Measurements from ENCODE around the gene POLR2J.
"Not testable (repeated sequence)": the region's sequence is repeated elsewhere in the genome, so short reads cannot be mapped to it uniquely, and the experiment has no call there.

The POLR2J gene

DNA sequence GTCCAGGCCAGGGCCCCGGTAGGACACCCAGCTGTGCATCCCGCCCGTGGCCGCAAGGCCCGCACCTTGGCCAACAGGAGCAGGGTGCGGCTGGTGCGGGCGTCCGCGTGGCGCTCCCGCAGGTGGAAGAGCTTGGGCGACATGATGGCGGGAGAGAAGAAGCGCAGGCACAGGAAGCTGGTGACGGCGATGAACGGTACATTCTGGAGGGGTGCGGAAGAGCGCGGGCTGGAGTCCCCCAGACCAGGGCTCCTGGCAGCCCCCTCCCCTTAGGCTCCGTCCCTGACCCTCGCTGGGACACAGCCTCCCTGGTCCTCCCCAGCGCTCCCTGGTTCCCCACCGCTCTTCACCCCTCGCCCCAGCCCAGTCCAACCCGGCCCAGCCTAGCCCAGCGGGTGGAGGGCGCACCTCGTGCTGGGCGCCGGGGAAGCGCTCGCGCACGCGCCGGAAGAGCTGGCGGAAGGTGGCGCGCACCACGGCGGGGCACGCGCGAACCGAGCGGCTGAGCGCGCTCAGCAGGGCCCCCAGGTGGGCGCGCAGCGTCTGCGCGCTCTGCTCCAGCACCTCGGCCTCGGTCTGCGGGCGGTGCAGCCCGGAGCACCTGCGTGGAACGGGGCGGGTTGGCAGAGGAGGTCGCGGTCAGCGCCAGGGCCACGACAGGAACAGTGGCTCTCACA is 15.9 kb upstream of the POLR2J start:
- DNase-seq: not testable (repeated sequence)

DNA sequence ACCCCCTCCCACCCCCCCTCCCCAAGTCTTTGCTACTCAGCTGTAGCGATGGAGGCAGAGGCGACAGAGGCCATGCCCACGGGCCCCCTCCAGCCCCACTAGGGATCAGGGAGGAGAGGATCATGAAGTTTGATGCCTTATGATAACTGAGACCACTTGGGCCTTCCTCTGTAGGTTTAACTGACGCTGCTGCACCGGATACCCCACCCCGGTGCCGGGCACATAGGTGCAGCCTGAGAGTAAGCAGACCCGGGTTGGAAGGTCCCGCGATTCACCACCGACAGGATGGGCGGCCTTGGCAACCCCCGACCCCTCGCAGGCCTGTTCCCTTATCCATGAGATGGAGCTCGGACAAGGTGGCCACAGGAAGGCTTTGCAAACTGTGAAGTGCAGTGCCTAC is 15.3 kb upstream of the POLR2J start:
- DNase-seq: not testable (repeated sequence)

DNA sequence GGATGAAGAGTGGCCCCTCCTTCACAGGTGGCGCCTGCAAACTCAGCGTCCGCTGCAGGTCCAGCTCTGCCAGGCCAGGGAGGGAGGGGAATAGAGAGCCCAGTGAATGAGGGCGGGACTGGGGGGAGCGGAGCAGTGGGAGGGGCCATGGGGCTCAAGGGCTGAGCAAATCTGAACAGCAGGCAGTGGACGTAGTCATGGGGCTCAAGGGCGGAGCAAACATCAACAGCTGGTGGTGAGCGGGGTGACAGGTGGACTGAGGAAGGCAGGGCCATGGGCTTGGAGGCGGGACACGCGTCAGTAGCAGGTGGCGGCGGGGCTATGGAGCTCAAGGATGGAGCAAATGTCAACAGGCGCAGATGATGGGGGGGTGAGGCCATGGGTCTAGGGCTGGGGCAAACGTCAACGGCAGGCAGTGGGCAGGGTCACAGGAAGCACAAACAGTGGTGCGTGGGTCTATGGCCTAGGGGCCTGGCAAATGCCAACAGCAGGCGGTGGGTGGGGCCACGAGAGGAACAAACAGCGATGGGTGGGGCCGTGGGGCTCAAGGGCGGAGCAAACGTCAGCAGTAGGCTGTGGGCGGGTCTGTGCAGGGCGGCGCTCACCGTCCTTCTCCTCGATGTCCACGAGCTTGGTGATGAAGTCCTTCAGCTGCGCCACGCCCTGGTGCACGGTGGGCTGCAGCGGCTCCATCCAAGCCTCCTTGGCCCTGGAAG is 14.7 kb upstream of the POLR2J start:
- DNase-seq: not testable (repeated sequence)

DNA sequence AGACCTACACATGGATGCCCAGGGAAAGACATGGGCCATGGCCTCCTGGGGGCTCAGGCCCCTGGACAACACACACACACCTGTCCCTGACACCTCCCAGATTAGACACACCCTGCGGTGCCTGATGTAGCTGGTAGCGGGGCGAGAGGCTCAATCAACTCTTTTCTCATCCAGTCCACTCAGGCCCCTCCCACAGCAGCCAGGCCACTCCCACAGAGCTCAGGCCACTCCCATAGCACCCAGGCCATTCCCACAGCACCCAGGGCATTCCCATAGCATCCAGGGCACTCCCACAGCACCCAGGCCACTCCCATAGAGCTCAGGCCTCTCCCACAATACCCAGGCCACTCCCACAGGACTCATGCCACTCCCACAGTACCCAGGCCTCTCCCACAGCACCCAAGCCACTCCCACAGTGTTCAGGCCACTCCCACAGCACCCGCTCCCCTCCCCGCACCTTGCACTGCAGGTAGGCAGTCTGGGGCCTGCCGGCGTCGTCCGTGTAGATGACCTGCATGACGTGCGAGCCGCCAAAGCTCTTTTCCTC is 11.9 kb upstream of the POLR2J start:
- DNase-seq: peak; percentile 47

DNA sequence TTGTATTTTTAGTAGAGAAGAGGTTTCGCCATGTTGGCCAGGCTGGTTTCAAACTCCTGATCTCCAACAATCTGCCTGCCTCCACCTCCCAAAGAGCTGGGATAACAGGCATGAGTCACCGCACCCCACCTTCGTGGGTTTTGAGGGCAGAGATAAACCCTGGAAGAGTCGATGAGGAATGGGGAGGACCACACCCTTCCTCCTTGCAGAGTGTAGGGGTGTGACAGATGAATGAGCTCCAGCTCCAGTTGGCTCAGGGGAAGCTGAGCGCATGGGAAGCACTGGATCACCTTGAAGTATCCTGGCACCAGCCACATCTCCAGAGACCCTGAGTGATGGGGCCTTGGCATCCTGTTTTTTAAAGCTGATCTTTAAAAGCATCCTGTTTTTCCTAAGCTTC is 5.6 kb upstream of the POLR2J start:
- DNase-seq: not testable (repeated sequence)

DNA sequence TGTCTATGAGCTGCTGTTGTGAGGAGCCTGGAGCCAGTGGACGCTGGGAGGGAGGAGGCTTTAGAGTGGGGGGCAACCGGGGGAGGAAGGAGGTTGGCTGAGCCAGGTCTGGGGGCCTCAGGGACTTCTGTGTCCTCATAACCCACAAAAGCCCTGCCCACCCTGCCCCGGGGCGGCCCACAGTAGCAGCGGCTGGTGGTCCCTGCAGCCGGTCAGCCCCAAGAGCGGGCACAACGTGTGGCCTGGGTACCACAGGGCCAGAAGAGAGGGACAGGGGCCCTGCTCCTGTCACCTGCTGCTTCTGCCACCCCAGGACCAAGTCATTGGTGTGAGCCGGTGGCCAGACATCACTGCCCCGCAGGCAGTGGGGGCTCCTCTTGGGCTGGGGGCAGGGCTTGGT is 3.2 kb upstream of the POLR2J start:
- not testable (repeated sequence) for DNase-seq

DNA sequence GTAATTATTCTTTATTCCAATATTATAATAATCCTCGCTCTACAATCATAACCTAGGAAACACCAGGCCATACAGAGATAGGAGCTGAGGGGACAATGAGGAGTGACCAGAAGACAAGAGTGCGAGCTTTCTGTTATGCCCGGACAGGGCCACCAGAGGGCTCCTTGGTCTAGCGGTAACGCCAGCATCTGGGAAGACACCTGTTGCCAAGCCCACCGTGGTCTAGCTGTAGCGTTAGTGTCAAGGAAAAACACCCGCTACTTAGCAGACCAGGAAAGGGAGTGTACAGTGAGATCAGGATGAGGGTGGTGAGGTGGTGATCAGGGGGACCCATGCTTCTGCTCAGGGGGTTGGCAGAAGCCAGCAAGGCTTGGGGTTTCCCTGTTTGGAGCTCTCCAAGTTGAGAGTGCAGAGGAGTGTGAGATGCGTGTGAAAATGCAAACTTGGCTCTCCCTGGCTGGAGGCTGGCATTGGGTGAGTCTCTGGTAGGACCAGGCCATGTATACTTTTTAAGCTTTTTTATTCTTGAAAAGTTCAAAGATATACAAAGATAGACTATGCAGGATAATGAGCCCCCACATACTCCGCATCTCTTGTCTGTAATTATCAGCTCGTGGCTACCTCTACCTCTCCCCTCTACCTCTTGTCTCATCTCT is 1.4 kb upstream of the POLR2J start:
- DNase-seq: peak; percentile 50

DNA sequence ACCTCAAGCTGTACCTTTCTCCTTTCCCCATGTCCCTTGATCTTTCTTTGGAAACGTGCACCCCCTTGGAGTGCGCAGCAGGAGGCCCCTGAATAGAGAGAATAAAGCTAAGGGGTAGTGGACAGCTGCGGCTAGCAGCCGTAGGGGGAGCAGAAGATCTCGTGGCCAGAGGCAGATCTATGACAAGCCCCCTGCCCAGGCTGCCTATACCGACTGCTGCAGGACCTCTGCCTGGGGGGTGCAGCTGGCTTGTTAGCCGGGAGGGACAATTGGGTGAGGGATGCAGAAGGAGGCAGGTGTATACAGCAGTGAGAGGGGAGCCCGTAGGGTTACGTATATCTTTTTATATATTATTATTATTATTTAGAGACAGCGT is 475 bp upstream of the POLR2J start:
- not testable (repeated sequence) for DNase-seq

DNA sequence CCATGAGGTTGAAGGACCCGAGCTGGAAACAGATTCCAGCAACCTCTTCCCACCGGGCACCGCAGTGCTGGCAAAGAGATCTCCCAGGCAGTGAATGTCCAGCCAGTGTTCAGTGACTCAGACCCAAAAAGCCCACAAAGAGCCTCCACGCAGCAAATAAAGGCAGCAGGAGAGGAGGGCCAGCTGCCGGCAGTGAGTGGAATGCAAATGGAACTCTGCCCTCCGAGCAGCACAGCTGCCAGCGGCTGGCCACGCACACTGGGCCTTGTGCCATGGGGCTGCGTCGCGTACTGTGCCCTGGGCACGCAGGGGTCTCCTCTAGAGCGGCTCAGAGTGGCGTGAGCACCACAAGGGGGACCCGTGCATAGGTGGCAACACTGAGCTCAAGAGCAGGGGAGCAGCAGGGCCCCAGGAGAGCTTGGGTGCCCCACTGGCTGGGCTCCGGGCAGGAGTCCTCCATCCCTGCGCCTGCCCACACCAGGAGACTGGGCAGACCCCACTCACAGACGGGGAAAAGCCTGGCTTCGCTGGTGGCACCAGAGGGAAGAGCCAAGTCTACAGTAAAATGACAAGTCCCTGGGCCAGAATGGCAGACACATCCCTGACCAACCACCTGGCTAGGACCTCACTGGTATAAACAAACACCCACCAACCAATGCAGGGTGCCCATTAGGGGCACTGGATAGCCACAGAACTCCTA is 3.8 kb downstream of the POLR2J start:
- not testable (repeated sequence) for DNase-seq

DNA sequence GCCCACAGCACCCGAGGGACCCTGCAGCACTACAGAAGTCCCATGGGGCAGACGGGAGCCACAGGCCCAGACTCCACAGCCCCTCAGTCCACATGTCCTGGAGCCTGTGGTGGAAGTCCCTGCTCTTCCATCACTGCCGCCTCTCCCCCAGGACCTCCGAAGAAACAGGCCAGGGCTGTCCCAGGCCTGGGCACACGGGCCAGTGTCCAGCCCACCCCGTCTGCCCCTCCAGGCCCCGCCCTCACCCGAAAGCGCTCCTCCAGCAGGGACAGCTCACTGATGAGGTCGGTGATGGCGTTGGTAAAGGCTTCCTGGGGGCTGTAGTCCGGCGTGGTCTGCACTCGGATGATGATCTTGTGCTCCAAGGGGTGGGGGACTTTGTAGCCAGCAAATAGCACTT is 4.6 kb downstream of the POLR2J start:
- not testable (repeated sequence) for DNase-seq

DNA sequence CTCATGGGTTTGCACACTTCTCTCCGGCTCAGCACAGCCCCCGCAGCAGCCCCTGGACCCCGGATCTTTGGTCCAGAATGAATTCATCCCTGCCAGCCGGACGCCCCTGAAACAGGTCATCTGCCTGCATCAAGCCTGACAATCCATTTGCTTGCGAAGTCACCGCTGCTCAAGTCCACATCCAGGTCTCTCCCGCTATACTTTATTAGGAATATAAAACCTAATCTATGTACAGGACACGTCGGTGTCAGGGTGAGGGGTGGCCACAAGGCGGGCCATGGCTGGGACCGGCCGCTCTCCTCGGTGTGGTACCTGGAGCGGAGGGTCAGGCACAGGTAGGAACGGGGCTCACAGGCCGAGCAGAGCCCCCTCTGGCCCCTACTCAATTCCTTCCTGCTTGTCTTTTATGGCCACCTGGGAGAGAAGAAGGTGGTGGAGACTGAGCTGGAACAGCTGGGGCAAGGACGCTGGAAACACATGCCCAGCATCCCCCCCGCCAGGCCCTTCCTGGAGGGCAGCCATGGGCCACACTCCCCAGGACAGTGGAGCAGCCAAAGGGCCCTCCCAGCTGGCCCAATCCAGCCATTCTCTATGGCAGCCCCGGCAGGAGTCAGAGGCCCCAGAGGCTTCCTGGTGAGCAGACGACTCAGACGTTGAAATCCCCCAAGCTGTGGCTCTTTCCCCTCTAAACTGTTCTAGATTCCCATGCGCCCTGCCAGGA is 5.3 kb downstream of the POLR2J start:
- DNase-seq: no peak

DNA sequence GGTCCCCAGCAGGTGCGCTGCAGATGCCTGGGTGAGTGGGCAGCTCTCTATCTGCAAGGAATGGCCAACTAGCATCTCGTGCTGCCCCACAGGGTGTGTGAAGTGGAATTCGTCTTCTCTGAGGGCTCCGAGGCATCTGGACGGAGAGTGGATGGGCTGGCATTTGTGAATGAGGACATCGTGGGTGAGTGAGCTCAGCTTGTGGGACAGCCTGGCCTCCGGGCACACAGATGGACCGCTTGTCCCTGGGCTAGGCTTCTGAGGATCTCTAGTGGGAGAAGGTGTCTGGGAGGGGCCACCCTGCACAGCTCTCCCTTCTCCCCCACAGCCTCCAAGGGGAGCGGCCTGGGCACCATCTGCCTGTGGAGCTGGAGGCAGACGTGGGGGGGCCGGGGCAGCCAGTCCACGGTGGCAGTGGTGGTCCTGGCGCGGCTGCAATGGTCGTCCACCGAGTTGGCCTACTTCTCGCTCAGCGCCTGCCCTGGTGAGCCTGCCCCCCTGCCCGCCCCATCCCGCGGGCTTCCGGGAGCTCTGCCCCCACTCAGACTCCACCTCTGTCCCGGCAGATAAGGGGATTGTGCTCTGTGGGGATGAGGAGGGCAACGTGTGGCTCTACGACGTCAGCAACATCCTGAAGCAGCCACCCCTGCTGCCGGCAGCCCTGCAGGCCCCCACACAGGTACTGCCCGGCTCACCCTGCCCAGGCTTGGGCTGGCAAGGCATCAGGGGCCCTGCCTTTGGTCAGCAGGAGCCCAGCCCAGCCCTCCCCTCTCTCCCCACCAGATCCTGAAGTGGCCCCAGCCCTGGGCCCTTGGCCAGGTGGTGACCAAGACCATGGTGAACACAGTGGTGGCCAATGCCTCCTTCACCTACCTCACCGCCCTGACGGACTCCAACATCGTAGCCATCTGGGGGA is 6.3 kb downstream of the POLR2J start:
- no peak for DNase-seq

DNA sequence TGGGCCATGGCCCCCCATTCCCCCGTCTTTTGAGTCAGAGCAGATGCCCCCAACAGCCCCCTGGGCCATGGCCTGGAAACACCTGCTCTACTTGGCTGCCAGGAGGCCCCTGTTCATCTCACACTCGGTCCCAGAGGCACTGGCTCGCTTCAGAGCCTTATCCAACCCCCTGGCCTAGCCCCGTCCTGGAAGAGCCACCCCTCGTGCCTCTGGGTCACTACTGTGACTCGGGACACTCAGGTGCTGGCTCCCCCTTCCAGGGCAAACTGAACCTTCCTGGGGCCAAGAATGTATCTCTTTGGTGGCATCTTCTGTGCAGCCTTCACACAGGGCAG is 7.0 kb downstream of the POLR2J start:
- DNase-seq: no peak

DNA sequence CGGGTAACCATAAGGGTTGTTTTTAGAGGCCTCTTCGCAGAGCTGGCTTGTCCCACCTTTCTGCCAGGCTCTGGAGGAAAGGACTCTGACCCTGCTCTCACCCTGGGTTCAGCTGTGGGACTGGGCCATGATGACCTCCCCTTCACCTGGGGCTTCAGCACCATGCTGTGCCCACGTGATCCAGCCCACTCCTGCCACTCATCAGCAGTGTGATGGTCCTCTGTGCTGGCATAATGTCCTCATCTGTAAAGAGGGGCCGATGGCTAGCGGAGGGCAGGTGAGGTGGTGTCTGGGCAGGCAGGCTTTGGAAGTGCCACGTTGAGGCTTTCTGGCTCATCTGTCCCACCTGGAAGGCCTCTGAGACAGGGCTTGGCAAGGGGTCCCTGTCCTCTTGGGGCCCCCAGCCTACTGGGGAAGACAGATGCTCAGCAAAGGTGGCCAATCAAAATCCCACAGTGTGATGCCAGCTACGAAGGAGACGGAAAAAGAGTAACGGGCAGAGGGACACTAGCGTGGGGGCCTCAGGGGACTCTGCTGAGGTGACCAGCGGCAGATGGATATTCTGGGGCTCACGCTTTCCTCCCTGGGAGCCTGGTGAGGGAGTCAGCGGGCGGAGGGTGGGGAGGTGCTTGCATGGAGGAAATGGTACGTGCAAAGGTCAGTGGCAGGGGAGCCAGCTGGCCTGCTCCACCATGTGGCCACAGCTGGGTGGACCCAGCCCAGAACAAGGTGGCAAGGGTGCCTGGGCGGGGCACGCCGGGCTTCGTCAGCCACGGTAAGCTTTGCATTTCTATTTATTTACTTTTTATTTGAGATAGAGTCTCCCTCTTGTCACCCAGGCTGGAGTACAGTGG is 8.5 kb downstream of the POLR2J start:
- no peak for DNase-seq

DNA sequence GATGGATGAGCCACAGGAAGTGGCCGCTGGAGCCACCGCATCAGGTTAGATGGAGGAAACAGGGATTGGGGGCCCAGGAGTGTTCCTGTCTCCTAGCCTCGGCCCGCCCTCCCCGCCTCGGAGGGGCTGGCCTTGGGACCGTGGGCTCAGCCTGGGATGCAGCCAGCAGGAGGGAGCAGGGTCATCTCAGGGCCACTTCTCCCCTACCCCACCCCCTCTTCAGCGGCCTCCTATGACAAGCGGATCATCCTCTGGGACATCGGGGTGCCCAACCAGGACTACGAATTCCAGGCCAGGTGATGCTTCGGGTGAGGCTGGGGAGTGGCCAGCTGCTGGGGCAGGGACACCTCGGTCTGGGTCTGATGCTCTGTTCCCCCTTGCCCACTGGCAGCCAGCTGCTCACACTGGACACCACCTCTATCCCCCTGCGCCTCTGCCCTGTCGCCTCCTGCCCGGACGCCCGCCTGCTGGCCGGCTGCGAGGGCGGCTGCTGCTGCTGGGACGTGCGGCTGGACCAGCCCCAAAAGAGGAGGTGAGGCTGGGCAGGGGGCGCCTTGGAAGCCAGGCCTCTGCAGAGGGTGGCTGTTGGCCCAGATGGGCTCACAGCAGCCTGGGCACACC is 9.3 kb downstream of the POLR2J start:
- no peak for DNase-seq

DNA sequence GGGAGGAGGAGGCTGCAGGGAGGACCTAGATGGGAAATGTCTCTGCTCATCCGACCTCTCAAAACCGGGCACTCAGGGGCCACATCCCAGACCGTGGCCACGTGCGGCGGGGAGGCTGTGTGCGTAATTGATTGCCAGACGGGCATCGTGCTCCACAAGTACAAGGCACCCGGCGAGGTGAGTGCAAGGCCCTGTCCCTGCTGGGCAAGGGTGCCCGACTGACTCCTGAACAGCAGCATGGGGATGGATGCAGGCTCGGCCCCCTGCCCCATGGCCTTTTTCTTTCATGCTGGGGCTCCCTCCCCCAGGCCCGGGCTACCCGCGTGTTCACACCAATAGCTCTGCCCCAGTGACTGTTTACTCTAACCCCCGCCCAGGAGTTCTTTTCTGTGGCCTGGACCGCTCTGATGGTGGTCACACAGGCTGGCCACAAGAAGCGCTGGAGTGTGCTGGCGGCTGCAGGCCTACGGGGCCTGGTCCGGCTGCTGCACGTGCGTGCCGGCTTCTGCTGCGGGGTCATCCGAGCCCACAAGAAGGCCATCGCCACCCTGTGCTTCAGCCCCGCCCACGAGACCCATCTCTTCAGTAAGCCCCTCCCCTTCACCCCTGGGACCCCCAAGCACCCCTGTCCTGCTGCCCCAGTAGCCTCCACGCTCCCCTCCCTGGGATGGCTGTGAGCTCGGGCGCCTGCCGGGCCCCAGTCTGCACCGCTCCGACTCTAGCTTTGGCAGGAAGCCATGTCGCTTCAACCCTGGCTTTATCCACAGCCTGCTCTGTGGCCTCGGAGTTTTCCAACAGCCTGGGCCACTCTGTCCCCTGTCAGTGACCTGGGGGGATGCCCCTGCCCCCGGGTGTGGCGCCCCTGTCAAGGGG is 10.0 kb downstream of the POLR2J start:
- no peak for DNase-seq

DNA sequence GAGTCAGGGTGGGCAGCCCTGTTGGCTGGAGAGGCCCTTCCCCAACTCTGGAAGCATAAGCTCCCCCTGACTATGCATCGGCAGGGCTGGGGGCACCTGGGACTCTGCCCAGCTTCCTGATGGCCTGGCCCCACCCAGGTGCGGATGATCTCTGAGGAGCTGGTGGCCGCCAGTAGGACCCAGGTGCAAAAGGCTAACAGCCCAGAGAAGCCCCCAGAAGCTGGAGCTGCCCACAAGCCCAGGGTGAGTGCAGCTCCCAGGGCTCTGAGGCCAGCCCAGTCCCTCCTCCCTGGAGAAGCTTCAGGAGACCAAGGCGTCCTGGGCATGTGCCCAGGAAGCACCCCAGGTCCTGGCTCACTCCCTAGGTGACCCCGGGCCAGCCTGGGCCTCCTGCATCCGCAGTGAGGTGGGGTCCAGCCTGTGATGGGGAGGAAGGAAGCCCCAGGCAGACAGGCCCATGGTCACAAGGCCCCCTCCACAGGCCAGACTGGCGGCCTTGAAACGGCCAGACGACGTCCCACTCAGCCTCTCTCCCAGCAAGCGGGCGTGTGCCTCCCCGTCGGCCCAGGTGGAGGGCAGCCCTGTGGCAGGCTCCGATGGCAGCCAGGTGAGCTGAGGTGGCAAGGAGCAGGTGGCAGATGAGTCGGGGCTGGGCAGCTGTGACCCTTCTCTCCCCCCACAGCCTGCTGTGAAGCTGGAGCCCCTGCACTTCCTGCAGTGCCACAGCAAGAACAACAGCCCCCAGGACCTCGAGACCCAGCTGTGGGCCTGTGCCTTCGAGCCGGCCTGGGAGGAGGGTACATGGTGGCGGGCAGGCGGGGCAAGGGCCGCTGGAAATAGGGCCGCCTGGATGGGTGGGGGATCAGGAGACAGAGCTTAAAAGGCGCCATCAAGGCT is 10.9 kb downstream of the POLR2J start:
- no peak for DNase-seq

DNA sequence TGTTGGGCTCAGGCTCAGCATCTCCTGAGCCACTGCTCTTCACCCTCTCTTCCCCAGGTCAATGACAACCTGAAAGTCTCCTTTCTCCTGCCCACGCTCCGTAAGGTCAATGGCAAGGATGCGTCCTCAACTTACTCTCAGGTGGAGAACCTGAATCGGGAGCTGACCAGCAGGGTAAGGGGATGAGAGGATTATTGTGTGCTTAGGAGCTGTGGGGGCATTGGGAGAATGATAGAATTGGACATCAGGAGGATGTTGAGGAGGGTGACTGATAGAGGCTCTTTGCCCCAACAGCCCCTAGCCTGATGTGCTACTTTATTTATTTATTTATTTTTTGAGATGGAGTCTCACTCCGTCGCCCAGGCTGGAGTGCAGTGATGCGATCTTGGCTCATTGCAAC is 12.6 kb downstream of the POLR2J start:
- DNase-seq: no peak

Data from activated CD4-positive, alpha-beta T cell treated with anti-CD3 and anti-CD28 coated beads, Interleukin-2, Interleukin-6, amounts not matched to agents 100 ng/mL and 50 ng/mL, durations not matched to agents 16 hours and 8 hours (primary cell).